Lower leg skin (tissue), 3 donors: ENCODE data around the gene LILRB3.
"Not testable (repeated sequence)": the region's sequence is repeated elsewhere in the genome, so short reads cannot be mapped to it uniquely, and the experiment has no call there.

Source experiments
- POLR2A ChIP-seq, 2 donors: fragments of 450-650 bp; IDR thresholded peaks; one replicate each; pipeline ENCODE4 v1.6.1; 2016 to 2017; ENCODE audit warnings: antibody characterized with exemption in 2 of 2, mild to moderate bottlenecking in 1 of 2, moderate library complexity in 1 of 2
- TF ChIP-seq, protein P1 (sequence below), 3 donors: fragments of 450-650 bp; IDR thresholded peaks; one replicate each; pipeline ENCODE4 v1.5.1; 2016; ENCODE audit warnings: antibody characterized with exemption in 3 of 3, mild to moderate bottlenecking in 3 of 3, moderate library complexity in 2 of 3

DNA sequence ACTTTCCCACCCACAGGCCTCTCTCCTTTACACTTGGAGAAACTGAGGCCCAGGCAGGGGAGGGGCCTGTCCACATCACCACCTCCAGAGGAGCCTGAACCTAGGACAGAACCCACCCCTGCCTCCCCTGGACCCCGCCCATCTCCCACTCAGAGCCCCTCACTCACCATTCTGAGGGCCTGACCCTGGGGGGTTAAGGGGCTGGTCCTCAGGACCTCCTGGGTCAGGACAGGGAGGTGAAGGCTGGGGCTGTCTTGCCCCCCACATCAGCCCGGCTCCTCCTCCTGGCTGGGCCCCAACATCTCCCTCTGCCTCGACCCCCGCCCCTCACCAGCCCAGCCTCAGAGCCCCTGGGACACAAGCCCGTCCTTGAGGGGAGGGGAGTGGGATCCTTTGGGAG is 3.1 kb downstream of the LILRB3 start:
- TF ChIP-seq, protein P1, sequence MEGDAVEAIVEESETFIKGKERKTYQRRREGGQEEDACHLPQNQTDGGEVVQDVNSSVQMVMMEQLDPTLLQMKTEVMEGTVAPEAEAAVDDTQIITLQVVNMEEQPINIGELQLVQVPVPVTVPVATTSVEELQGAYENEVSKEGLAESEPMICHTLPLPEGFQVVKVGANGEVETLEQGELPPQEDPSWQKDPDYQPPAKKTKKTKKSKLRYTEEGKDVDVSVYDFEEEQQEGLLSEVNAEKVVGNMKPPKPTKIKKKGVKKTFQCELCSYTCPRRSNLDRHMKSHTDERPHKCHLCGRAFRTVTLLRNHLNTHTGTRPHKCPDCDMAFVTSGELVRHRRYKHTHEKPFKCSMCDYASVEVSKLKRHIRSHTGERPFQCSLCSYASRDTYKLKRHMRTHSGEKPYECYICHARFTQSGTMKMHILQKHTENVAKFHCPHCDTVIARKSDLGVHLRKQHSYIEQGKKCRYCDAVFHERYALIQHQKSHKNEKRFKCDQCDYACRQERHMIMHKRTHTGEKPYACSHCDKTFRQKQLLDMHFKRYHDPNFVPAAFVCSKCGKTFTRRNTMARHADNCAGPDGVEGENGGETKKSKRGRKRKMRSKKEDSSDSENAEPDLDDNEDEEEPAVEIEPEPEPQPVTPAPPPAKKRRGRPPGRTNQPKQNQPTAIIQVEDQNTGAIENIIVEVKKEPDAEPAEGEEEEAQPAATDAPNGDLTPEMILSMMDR (IDR thresholded peaks at IDR 0.05), result not testable (repeated sequence)
- not testable (repeated sequence) for TF ChIP-seq POLR2A (IDR thresholded peaks at IDR 0.05)
